Sigmoid colon (tissue), 4 donors: Measurements from ENCODE around the gene OBI1.

ENCODE experiments used
- CTCF ChIP-seq, 4 experiments: fragments of 450-650 bp in 3 of 4; fragments of 200-600 bp in 1 of 4; IDR thresholded peaks; one replicate each; pipeline ENCODE4 v1.5.1; 2016 to 2019; ENCODE audit warnings: antibody characterized with exemption in 4 of 4, mild to moderate bottlenecking in 3 of 4, moderate library complexity in 2 of 4
- EP300 ChIP-seq, 4 donors: sonication (generic); formaldehyde crosslinking; IDR thresholded peaks; one replicate each; pipeline ENCODE4 v1.6.1; 2017; ENCODE audit warnings: antibody characterized with exemption in 4 of 4
- POLR2A ChIP-seq, 2 donors: fragments of 450-650 bp; IDR thresholded peaks; one replicate each; pipeline ENCODE4 v1.6.1; 2016; ENCODE audit warnings: antibody characterized with exemption in 2 of 2, mild to moderate bottlenecking in 2 of 2, moderate library complexity in 2 of 2
- POLR2AphosphoS5 ChIP-seq, 4 donors: sonication (generic); formaldehyde crosslinking; IDR thresholded peaks; one replicate each; pipeline ENCODE4 v1.6.1; 2017; ENCODE audit warnings: antibody characterized with exemption in 4 of 4

DNA sequence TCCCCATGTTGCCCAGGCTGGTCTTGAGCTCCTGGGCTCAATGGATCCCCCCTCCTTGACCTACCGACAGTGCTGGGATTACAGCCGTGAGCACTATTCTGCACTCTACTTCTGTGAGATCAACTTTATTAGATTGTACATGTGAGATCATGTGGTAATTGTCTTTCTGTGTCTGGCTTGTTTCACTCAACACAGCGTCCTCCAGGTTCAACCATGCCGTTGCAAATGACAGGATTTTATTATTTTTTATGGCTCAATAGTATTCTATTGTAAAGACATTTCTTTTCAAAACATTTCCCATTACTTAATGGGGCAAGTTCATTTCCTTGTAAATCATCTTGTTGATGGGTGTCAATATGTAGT lies 1.5 kb upstream of the OBI1 start:
- TF ChIP-seq CTCF (IDR thresholded peaks at IDR 0.05) (no peak), POLR2AphosphoS5 (IDR thresholded peaks at IDR 0.05) (no peak), EP300 (IDR thresholded peaks at IDR 0.05) (no peak), POLR2A (IDR thresholded peaks at IDR 0.05) (no peak)
